Measurements from ENCODE around the gene ANKH.
"Not testable (repeated sequence)": the region's sequence is repeated elsewhere in the genome, so short reads cannot be mapped to it uniquely, and the experiment has no call there.

The ANKH gene

GRCh38 chr5:14854799-14855198, 16.8 kb downstream of the ANKH start:
- no peak for DNase-seq (ENCODE audit: low read depth in 2 of 2)

- DNase-seq (ENCODE audit: low read depth in 2 of 2): no peak
Measured at GRCh38 chr5:14853685-14854084, 17.9 kb downstream of the ANKH start.

GRCh38 chr5:14852779-14853178, 18.8 kb downstream of the ANKH start:
- no peak for DNase-seq (ENCODE audit: low read depth in 2 of 2)

- no peak for DNase-seq (ENCODE audit: low read depth in 2 of 2)
Measured at GRCh38 chr5:14851999-14852526, 19.5 kb downstream of the ANKH start.

GRCh38 chr5:14851597-14851996, 20.0 kb downstream of the ANKH start:
- no peak for DNase-seq (ENCODE audit: low read depth in 2 of 2)

- DNase-seq (ENCODE audit: low read depth in 2 of 2): no peak
Measured at GRCh38 chr5:14851050-14851419, 20.5 kb downstream of the ANKH start.

- no peak for DNase-seq (ENCODE audit: low read depth in 2 of 2)
Measured at GRCh38 chr5:14850419-14851049, 21.0 kb downstream of the ANKH start.

GRCh38 chr5:14849516-14850294, 21.9 kb downstream of the ANKH start:
- DNase-seq (ENCODE audit: low read depth in 2 of 2): no peak

GRCh38 chr5:14848942-14849341, 22.6 kb downstream of the ANKH start:
- not testable (repeated sequence) for DNase-seq (ENCODE audit: low read depth in 2 of 2)

- no peak for DNase-seq (ENCODE audit: low read depth in 2 of 2)
Measured at GRCh38 chr5:14848385-14848784, 23.2 kb downstream of the ANKH start.

- no peak for DNase-seq (ENCODE audit: low read depth in 2 of 2)
Measured at GRCh38 chr5:14847471-14847870, 24.1 kb downstream of the ANKH start.

GRCh38 chr5:14842117-14842516, 29.5 kb downstream of the ANKH start:
- DNase-seq (ENCODE audit: low read depth in 2 of 2): no peak

- DNase-seq (ENCODE audit: low read depth in 2 of 2): no peak
Measured at GRCh38 chr5:14840624-14841023, 31.0 kb downstream of the ANKH start.

GRCh38 chr5:14838396-14839319, 32.9 kb downstream of the ANKH start:
- no peak for DNase-seq (ENCODE audit: low read depth in 2 of 2)

GRCh38 chr5:14837423-14838122, 34.0 kb downstream of the ANKH start:
- DNase-seq (ENCODE audit: low read depth in 2 of 2): not testable (repeated sequence)

- DNase-seq (ENCODE audit: low read depth in 2 of 2): no peak
Measured at GRCh38 chr5:14834584-14835550, 36.7 kb downstream of the ANKH start.

GRCh38 chr5:14834062-14834461, 37.5 kb downstream of the ANKH start:
- no peak for DNase-seq (ENCODE audit: low read depth in 2 of 2)

- DNase-seq (ENCODE audit: low read depth in 2 of 2): no peak
Measured at GRCh38 chr5:14831006-14831338, 40.6 kb downstream of the ANKH start.

GRCh38 chr5:14830210-14831005, 41.2 kb downstream of the ANKH start:
- DNase-seq (ENCODE audit: low read depth in 2 of 2): no peak

- no peak for DNase-seq (ENCODE audit: low read depth in 2 of 2)
Measured at GRCh38 chr5:14829396-14829795, 42.2 kb downstream of the ANKH start.
